HUES6 (cell line): ENCODE data around the gene BBS4.
"Not testable (repeated sequence)": the region's sequence is repeated elsewhere in the genome, so short reads cannot be mapped to it uniquely, and the experiment has no call there.

Source experiments
- H3K27ac ChIP-seq: 2 replicates; pipeline ENCODE4 v1.7.0; 2013; ENCODE audit warnings: low read depth, mild to moderate bottlenecking, low read length, inconsistent platforms
- H3K27me3 ChIP-seq: 2 replicates; pipeline ENCODE4 v1.6.1; 2013; ENCODE audit warnings: low read length; ENCODE audit not compliant: control insufficient read depth, insufficient read depth
- H3K36me3 ChIP-seq: 2 replicates; pipeline ENCODE4 v1.6.1; 2013; ENCODE audit warnings: low read length; ENCODE audit not compliant: control insufficient read depth, insufficient read depth
- H3K4me1 ChIP-seq: 2 replicates; pipeline ENCODE4 v1.6.1; 2013; ENCODE audit warnings: low read length; ENCODE audit not compliant: control insufficient read depth, insufficient read depth
- H3K4me3 ChIP-seq: 2 replicates; pipeline ENCODE4 v1.5.1; 2013; ENCODE audit warnings: low read depth, low read length
- H3K9ac ChIP-seq: one replicate; pipeline ENCODE4 v1.6.1; 2013; ENCODE audit warnings: mild to moderate bottlenecking, low read length
- H3K9me3 ChIP-seq: 2 replicates; pipeline ENCODE4 v1.6.1; 2013; ENCODE audit warnings: low read depth, low read length; ENCODE audit not compliant: control insufficient read depth, insufficient read depth

BBS4 gene

GRCh38 chr15:72706266-72706665, 20.3 kb downstream of the BBS4 start:
- H3K36me3 ChIP-seq = peaks cover 2% of the 10 kb centered on the region; the same call in 1 of the 2 replicates
- H3K9ac ChIP-seq = no peak overlapping the region
- no peak overlapping the region for H3K4me3 ChIP-seq
- no peaks in the 10 kb centered on the region for H3K27me3 ChIP-seq
- H3K27ac ChIP-seq = no peak overlapping the region
- H3K9me3 ChIP-seq = no peaks in the 10 kb centered on the region
- H3K4me1 ChIP-seq = no peaks in the 10 kb centered on the region

GRCh38 chr15:72708551-72709303, 22.7 kb downstream of the BBS4 start:
- H3K27ac ChIP-seq = not testable (repeated sequence)

GRCh38 chr15:72722071-72722696, 36.2 kb downstream of the BBS4 start:
- Histone ChIP-seq H3K27ac (no peak overlapping the region), H3K36me3 (peaks cover 17% of the 10 kb centered on the region)

More at GRCh38 chr15:72708551-72709303, 22.7 kb downstream of the BBS4 start:
- H3K9me3 ChIP-seq, H3K4me3 ChIP-seq, H3K27me3 ChIP-seq, H3K9ac ChIP-seq, H3K4me1 ChIP-seq: not testable (repeated sequence)
- H3K36me3 ChIP-seq = peaks cover 20% of the 10 kb centered on the region

GRCh38 chr15:72724028-72724427, 38.0 kb downstream of the BBS4 start:
- Histone ChIP-seq H3K9me3 (no peaks in the 10 kb centered on the region), H3K27me3 (no peaks in the 10 kb centered on the region), H3K27ac (no peak overlapping the region), H3K4me3 (no peak overlapping the region), H3K9ac (no peak overlapping the region), H3K36me3 (peaks cover 8% of the 10 kb centered on the region; the same call in 1 of the 2 replicates), H3K4me1 (peaks cover 3% of the 10 kb centered on the region; the same call in 1 of the 2 replicates)

More at GRCh38 chr15:72722071-72722696, 36.2 kb downstream of the BBS4 start:
- peaks cover 3% of the 10 kb centered on the region; the same call in 1 of the 2 replicates for H3K4me1 ChIP-seq
- H3K9ac ChIP-seq = no peak overlapping the region
- H3K27me3 ChIP-seq = no peaks in the 10 kb centered on the region
- no peaks in the 10 kb centered on the region for H3K9me3 ChIP-seq
- H3K4me3 ChIP-seq = no peak overlapping the region

GRCh38 chr15:72725446-72725845, 39.4 kb downstream of the BBS4 start:
- H3K9ac ChIP-seq = no peak overlapping the region
- H3K27me3 ChIP-seq = no peaks in the 10 kb centered on the region
- H3K9me3 ChIP-seq = no peaks in the 10 kb centered on the region
- H3K4me1 ChIP-seq = peaks cover 3% of the 10 kb centered on the region; the same call in 1 of the 2 replicates
- H3K27ac ChIP-seq = no peak overlapping the region
- peaks cover 6% of the 10 kb centered on the region; the same call in 1 of the 2 replicates for H3K36me3 ChIP-seq
- H3K4me3 ChIP-seq = no peak overlapping the region

- not testable (repeated sequence) for H3K27me3 ChIP-seq, H3K9ac ChIP-seq, H3K27ac ChIP-seq, H3K4me1 ChIP-seq, H3K9me3 ChIP-seq, H3K36me3 ChIP-seq, H3K4me3 ChIP-seq
Observed at GRCh38 chr15:72725851-72726250, 39.8 kb downstream of the BBS4 start.

GRCh38 chr15:72727154-72727553, 41.1 kb downstream of the BBS4 start:
- H3K9me3 ChIP-seq = no peaks in the 10 kb centered on the region
- H3K9ac ChIP-seq = no peak overlapping the region
- H3K27ac ChIP-seq = no peak overlapping the region
- peaks cover 21% of the 10 kb centered on the region for H3K36me3 ChIP-seq
- peaks cover 2% of the 10 kb centered on the region; the same call in 1 of the 2 replicates for H3K4me1 ChIP-seq
- no peaks in the 10 kb centered on the region for H3K27me3 ChIP-seq
- no peak overlapping the region for H3K4me3 ChIP-seq

- H3K9me3 ChIP-seq, H3K27me3 ChIP-seq, H3K4me1 ChIP-seq, H3K9ac ChIP-seq, H3K27ac ChIP-seq, H3K4me3 ChIP-seq: not testable (repeated sequence)
- H3K36me3 ChIP-seq = peaks cover 28% of the 10 kb centered on the region
Observed at GRCh38 chr15:72728249-72728648, 42.2 kb downstream of the BBS4 start.

- Histone ChIP-seq H3K4me1 (no peaks in the 10 kb centered on the region), H3K27me3 (no peaks in the 10 kb centered on the region), H3K36me3 (peaks cover 28% of the 10 kb centered on the region), H3K9ac (no peak overlapping the region), H3K9me3 (no peaks in the 10 kb centered on the region), H3K27ac (no peak overlapping the region), H3K4me3 (no peak overlapping the region)
Observed at GRCh38 chr15:72728821-72729220, 42.8 kb downstream of the BBS4 start.

- H3K36me3 ChIP-seq = peaks cover 49% of the 10 kb centered on the region
- no peaks in the 10 kb centered on the region for H3K4me1 ChIP-seq
- H3K27me3 ChIP-seq = no peaks in the 10 kb centered on the region
- H3K9ac ChIP-seq = no peak overlapping the region
- H3K4me3 ChIP-seq = no peak overlapping the region
- no peaks in the 10 kb centered on the region for H3K9me3 ChIP-seq
- H3K27ac ChIP-seq = no peak overlapping the region
Observed at GRCh38 chr15:72732086-72732485, 46.1 kb downstream of the BBS4 start.

- H3K9me3 ChIP-seq = no peaks in the 10 kb centered on the region
- no peak overlapping the region for H3K4me3 ChIP-seq
- H3K27ac ChIP-seq = no peak overlapping the region
- H3K27me3 ChIP-seq = no peaks in the 10 kb centered on the region
- H3K9ac ChIP-seq = no peak overlapping the region
- H3K36me3 ChIP-seq = peaks cover 53% of the 10 kb centered on the region
- no peaks in the 10 kb centered on the region for H3K4me1 ChIP-seq
Observed at GRCh38 chr15:72732516-72732915, 46.5 kb downstream of the BBS4 start.
